ENCODE measurements around the gene ALDOB. TPM values are rescaled to one million over a fixed set of nuclear protein-coding genes. Genes with fewer than 3 reads are reported as not detected.

The ALDOB gene
- total RNA-seq, 1 experiment from 2014 or later = 0.67 TPM

- TF ChIP-seq SIN3A (IDR thresholded peaks at IDR 0.05; ENCODE audit: borderline replicate concordance, insufficient read depth, low read depth, low read length) (no peak), CTCF (IDR thresholded peaks at IDR 0.05) (no peak), POLR2AphosphoS5 (IDR thresholded peaks at IDR 0.05; ENCODE audit: low read depth, low read length) (no peak), TCF7L2 (IDR thresholded peaks at IDR 0.05; ENCODE audit: low read depth, low read length) (no peak), REST (IDR thresholded peaks at IDR 0.05; ENCODE audit: insufficient read depth in 1 of 2, low read depth in 2 of 2, low read length in 1 of 2) (no peak)
- no peak for DNase-seq (ENCODE audit: low read depth, low spot score)
- Histone ChIP-seq H3K27me3 (ENCODE audit: control insufficient read depth, insufficient read depth, low read length) (no peaks in the 10 kb centered on the region), H3K4me1 (ENCODE audit: control insufficient read depth, insufficient read depth, low read length) (0 out of 2 replicates have a peak, but pooled peaks cover 3% of the 10 kb centered on the region), H3K9me3 (ENCODE audit: control insufficient read depth, insufficient read depth, low read depth, low read length) (peaks cover 23% of the 10 kb centered on the region; the same call in 1 of the 2 replicates), H3K4me3 (ENCODE audit: low read depth in 2 of 2, low read length in 2 of 2) (no peak overlapping the region), H3K36me3 (ENCODE audit: control insufficient read depth, insufficient read depth, low read length) (peaks cover 8% of the 10 kb centered on the region), H3K27ac (ENCODE audit: low read length) (no peak overlapping the region)
- in situ Hi-C loops (cut with HindIII; ENCODE audit: low pct_unique_long_range_greater_than_20kb, low sequenced_read_pairs) = no loop called here
- ATAC-seq = no peak
- CTCF ChIA-PET = no interaction called here
- intact Hi-C loops (cut with micrococcal nuclease; ENCODE audit: unreplicated experiment) = no loop called here
- POLR2A ChIA-PET = no interaction called here
- BruUV-seq (replicated peaks) = no TSS peak
These were observed 40.9 kb downstream of the ALDOB start for GRCh38 chr9:101394687-101395086.

GRCh38 chr9:101393135-101393534 is 42.4 kb downstream of the ALDOB start:
- TF ChIP-seq REST (IDR thresholded peaks at IDR 0.05; ENCODE audit: insufficient read depth in 1 of 2, low read depth in 2 of 2, low read length in 1 of 2) = no peak
- no peak for TF ChIP-seq SIN3A (IDR thresholded peaks at IDR 0.05; ENCODE audit: borderline replicate concordance, insufficient read depth, low read depth, low read length)
- TF ChIP-seq POLR2AphosphoS5 (IDR thresholded peaks at IDR 0.05; ENCODE audit: low read depth, low read length) = no peak
- no peak for TF ChIP-seq TCF7L2 (IDR thresholded peaks at IDR 0.05; ENCODE audit: low read depth, low read length)
- TF ChIP-seq CTCF (IDR thresholded peaks at IDR 0.05) = no peak
- POLR2A ChIA-PET = no interaction called here
- ATAC-seq = no peak
- Histone ChIP-seq H3K27me3 (ENCODE audit: control insufficient read depth, insufficient read depth, low read length) (no peaks in the 10 kb centered on the region), H3K27ac (ENCODE audit: low read length) (no peak overlapping the region), H3K4me1 (ENCODE audit: control insufficient read depth, insufficient read depth, low read length) (no peaks in the 10 kb centered on the region), H3K36me3 (ENCODE audit: control insufficient read depth, insufficient read depth, low read length) (peaks cover 17% of the 10 kb centered on the region), H3K4me3 (ENCODE audit: low read depth in 2 of 2, low read length in 2 of 2) (no peak overlapping the region), H3K9me3 (ENCODE audit: control insufficient read depth, insufficient read depth, low read depth, low read length) (peaks cover 23% of the 10 kb centered on the region; the same call in 1 of the 2 replicates)
- CTCF ChIA-PET = no interaction called here
- in situ Hi-C loops (cut with HindIII; ENCODE audit: low pct_unique_long_range_greater_than_20kb, low sequenced_read_pairs) (no loop called here), intact Hi-C loops (cut with micrococcal nuclease; ENCODE audit: unreplicated experiment) (no loop called here)
- no peak for DNase-seq (ENCODE audit: low read depth, low spot score)
- BruUV-seq (replicated peaks) = no TSS peak

Measured in Panc1 (cell line).